WTC11 (cell line): ENCODE data around the gene RNF40. TPM values are rescaled to one million over a fixed set of nuclear protein-coding genes. Genes with fewer than 3 reads are reported as not detected.

Source experiments
- ATAC-seq: fragments of 200-7000 bp; cut with Tn5 transposase; 2 replicates; pipeline ENCODE4 v1.10.0; 2021; ENCODE audit warnings: mild to moderate bottlenecking, moderate library complexity
- CTCF ChIA-PET: fragments of 300-600 bp; sonication (Branson Sonifier 250); formaldehyde crosslinking; loops from one replicate; lab custom pipeline; 2021; ENCODE audit warnings: antibody characterized with exemption; lab: Charles Lee
- POLR2A ChIA-PET: fragments of 350-600 bp; sonication (Branson Sonifier 250); formaldehyde crosslinking; loops from one replicate; lab custom pipeline; 2021; ENCODE audit warnings: antibody characterized with exemption; lab: Charles Lee
- DNase-seq: peaks from one replicate; pipeline ENCODE4 v3.0.0; 2021; ENCODE audit warnings: low spot score
- H3K27ac Mint-ChIP-seq: 2 replicates; pipeline ENCODE4 v1.8.0; 2021; ENCODE audit warnings: mixed read lengths
- H3K27me3 Mint-ChIP-seq: 2 replicates; pipeline ENCODE4 v1.8.0; 2021; ENCODE audit warnings: low read depth, mild to moderate bottlenecking, moderate library complexity, mixed read lengths
- H3K36me3 Mint-ChIP-seq: 2 replicates; pipeline ENCODE4 v1.8.0; 2021; ENCODE audit warnings: mixed read lengths
- H3K4me1 Mint-ChIP-seq: 2 replicates; pipeline ENCODE4 v1.8.0; 2022; ENCODE audit warnings: mixed read lengths
- H3K4me3 Mint-ChIP-seq: 2 replicates; pipeline ENCODE4 v1.8.0; 2021; ENCODE audit warnings: mild to moderate bottlenecking, moderate library complexity, mixed read lengths
- H3K9me3 Mint-ChIP-seq: 2 replicates; pipeline ENCODE4 v1.8.0; 2021; ENCODE audit warnings: mixed read lengths
- ATF2 ChIP-seq: sonication (generic); formaldehyde crosslinking; IDR thresholded peaks from 2 replicates; pipeline ENCODE4 v1.8.1; 2022; ENCODE audit warnings: low read depth, missing genetic modification reagents, borderline replicate concordance
- FOXP1 ChIP-seq: sonication (generic); formaldehyde crosslinking; IDR thresholded peaks from 2 replicates; pipeline ENCODE4 v1.8.0; 2022; ENCODE audit warnings: missing genetic modification reagents, mild to moderate bottlenecking, moderate library complexity, borderline replicate concordance
- FOXP4 ChIP-seq: sonication (generic); formaldehyde crosslinking; IDR thresholded peaks from 2 replicates; pipeline ENCODE4 v1.8.0; 2022; ENCODE audit warnings: mild to moderate bottlenecking, missing genetic modification reagents
- GABPB1 ChIP-seq: sonication (generic); formaldehyde crosslinking; IDR thresholded peaks from 2 replicates; pipeline ENCODE4 v1.8.1; 2023; ENCODE audit warnings: mild to moderate bottlenecking, missing genetic modification reagents
- KAT7 ChIP-seq: sonication (generic); formaldehyde crosslinking; IDR thresholded peaks from 2 replicates; pipeline ENCODE4 v1.8.1; 2023; ENCODE audit warnings: missing genetic modification reagents, mild to moderate bottlenecking, borderline replicate concordance
- NFE2L1 ChIP-seq: sonication (generic); formaldehyde crosslinking; IDR thresholded peaks from 2 replicates; pipeline ENCODE4 v1.8.1; 2023; ENCODE audit warnings: missing genetic modification reagents
- NR2C2 ChIP-seq: sonication (generic); formaldehyde crosslinking; IDR thresholded peaks from 2 replicates; pipeline ENCODE4 v1.8.0; 2022; ENCODE audit warnings: mild to moderate bottlenecking, missing genetic modification reagents
- PRDM15 ChIP-seq: sonication (generic); formaldehyde crosslinking; IDR thresholded peaks from 2 replicates; pipeline ENCODE4 v1.8.0; 2022; ENCODE audit warnings: missing genetic modification reagents
- TEAD4 ChIP-seq: sonication (generic); formaldehyde crosslinking; IDR thresholded peaks from 2 replicates; pipeline ENCODE4 v1.8.0; 2022; ENCODE audit warnings: mild to moderate bottlenecking, missing genetic modification reagents
- USF2 ChIP-seq: sonication (generic); formaldehyde crosslinking; IDR thresholded peaks from 2 replicates; pipeline ENCODE4 v1.8.1; 2023; ENCODE audit warnings: mild to moderate bottlenecking, missing genetic modification reagents, moderate library complexity
- ZBTB43 ChIP-seq: sonication (generic); formaldehyde crosslinking; IDR thresholded peaks from 2 replicates; pipeline ENCODE4 v1.8.1; 2023; ENCODE audit warnings: mild to moderate bottlenecking, missing genetic modification reagents
- total RNA-seq: library from RNA; stranded (reverse); gene quantifications from 3 replicates; pipeline ENCODE4 v1.2.3, GENCODE V29; 2021

RNF40 gene
- total RNA-seq, 1 experiment from 2014 or later: 77.1 TPM

- TF ChIP-seq ZBTB43 (CRISPR knock-in tag) (no peak), NFE2L1 (CRISPR knock-in tag) (no peak), GABPB1 (CRISPR knock-in tag) (peak; percentile 29; the same call in 1 of the 2 replicates)
- TF ChIP-seq, all 79 proteins: peak for 13
Measured at GRCh38 chr16:30747799-30748633, 14.1 kb upstream of the RNF40 start, which contains the start of gene PHKG2 (continued).

- ATAC-seq (peak; percentile 23), DNase-seq (peak; percentile 65)
- Mint-ChIP-seq H3K9me3 (no peaks in the 10 kb centered on the region), H3K4me1 (peaks cover 7% of the 10 kb centered on the region), H3K36me3 (peaks cover 17% of the 10 kb centered on the region), H3K27me3 (no peaks in the 10 kb centered on the region), H3K27ac (peak overlapping the region; percentile 96), H3K4me3 (peak overlapping the region; percentile 94)
- CTCF ChIA-PET: interaction anchor here (0.7 to 2.0 kb wide), 10 partner anchors 11 to 656 kb away, joined by 3 to 11 read pairs (median 3); no protein-coding TSS in a partner anchor
- TF ChIP-seq PRDM15 (no peak), FOXP4 (CRISPR knock-in tag) (no peak), USF2 (no peak), NR2C2 (CRISPR knock-in tag) (no peak), TEAD4 (no peak), ATF2 (CRISPR knock-in tag) (no peak), FOXP1 (no peak), KAT7 (CRISPR knock-in tag) (no peak)
- POLR2A ChIA-PET: interaction anchor here (0.7 to 1.6 kb wide), 8 partner anchors 12 to 90 kb away, joined by 3 to 12 read pairs (median 4); no protein-coding TSS in a partner anchor
Measured at GRCh38 chr16:30748634-30749445, 13.3 kb upstream of the RNF40 start.
